OCI-LY3 (cell line): ENCODE results near the gene RHOT2.

Source experiments
- H2AFZ ChIP-seq: fragments of 200-600, 300-600 bp; shearing (Covaris generic); 2 replicates; pipeline ENCODE4 v1.6.0; 2014; ENCODE audit warnings: antibody characterized with exemption, low read depth, low read length
- H3K27ac ChIP-seq: fragments of 200-600, 300-600 bp; sonication (generic); 2 replicates; pipeline ENCODE4 v1.5.1; 2014; ENCODE audit warnings: mild to moderate bottlenecking, low read length, moderate library complexity, mixed read lengths
- H3K27me3 ChIP-seq: fragments of 200-600, 300-600 bp; sonication (generic); 2 replicates; pipeline ENCODE4 v1.6.1; 2014; ENCODE audit warnings: low read depth, low read length, mixed read lengths
- H3K36me3 ChIP-seq: fragments of 200-600, 300-600 bp; sonication (generic); replicated peaks from 2 replicates; pipeline ENCODE3; 2014; ENCODE audit warnings: low read depth, low read length, mixed read lengths
- H3K4me1 ChIP-seq: fragments of 300-600, 200-600 bp; sonication (generic); 2 replicates; pipeline ENCODE4 v1.6.1; 2014; ENCODE audit warnings: low read length, mixed read lengths
- H3K4me2 ChIP-seq: fragments of 200-600, 300-600 bp; sonication (generic); 2 replicates; pipeline ENCODE4 v1.6.1; 2014; ENCODE audit warnings: low read length, mixed read lengths
- H3K4me3 ChIP-seq: fragments of 300-600, 200-600 bp; sonication (generic); 2 replicates; pipeline ENCODE4 v1.5.1; 2014; ENCODE audit warnings: antibody characterized with exemption, mild to moderate bottlenecking, low read length, moderate library complexity
- H3K79me2 ChIP-seq: fragments of 300-600, 200-600 bp; shearing (Covaris generic); 2 replicates; pipeline ENCODE4 v1.6.1; 2014; ENCODE audit warnings: mild to moderate bottlenecking, low read length, mixed read lengths
- H3K9ac ChIP-seq: fragments of 300-600, 200-600 bp; shearing (Covaris generic); 2 replicates; pipeline ENCODE4 v1.6.0; 2014; ENCODE audit warnings: mild to moderate bottlenecking, low read length, moderate library complexity
- H3K9me3 ChIP-seq: fragments of 200-600, 300-600 bp; shearing (Covaris generic); 2 replicates; pipeline ENCODE4 v1.6.1; 2014; ENCODE audit warnings: low read length, mixed read lengths; ENCODE audit not compliant: insufficient read depth
- H4K20me1 ChIP-seq: fragments of 200-600, 300-600 bp; sonication (generic); 2 replicates; pipeline ENCODE4 v1.6.1; 2016; ENCODE audit warnings: low read length, mixed read lengths; ENCODE audit not compliant: insufficient read depth
- CTCF ChIP-seq: fragments of 200-600, 300-600 bp; sonication (generic); IDR thresholded peaks from 2 replicates; pipeline ENCODE4 v1.5.1; 2014; ENCODE audit warnings: antibody characterized with exemption, low read length, low read depth
- EZH2phosphoT487 ChIP-seq: fragments of 200-600 bp; shearing (Covaris generic); IDR thresholded peaks from 2 replicates; pipeline ENCODE4 v1.6.1; 2018; ENCODE audit warnings: antibody characterized with exemption, mixed run types, low read depth

Gene RHOT2

GRCh38 chr16:641326-642188 is 26.4 kb upstream of the RHOT2 start, which contains the start of gene MCRIP2:
Gene MCRIP2 (plus strand): TSS chr16:641828. CDS start chr16:641992, 164 bp downstream.
- H3K27ac ChIP-seq = peak within 1 kb of the TSS; percentile 55
- H3K4me1 ChIP-seq = peaks cover 19% of the 10 kb centered on the region
- H3K4me3 ChIP-seq = peak within 1 kb of the TSS; percentile 82
- H4K20me1 ChIP-seq = peaks cover 7% of the 10 kb centered on the region; the same call in 1 of the 2 replicates
- H2AFZ ChIP-seq = peak within 1 kb of the TSS; percentile 73; the same call in 1 of the 2 replicates
- no peaks in the 10 kb centered on the region for H3K9me3 ChIP-seq
- TF ChIP-seq EZH2phosphoT487 (no peak), CTCF (no peak)
- H3K36me3 ChIP-seq = peaks cover 3% of the 10 kb centered on the region
- no peaks in the 10 kb centered on the region for H3K27me3 ChIP-seq
- peaks cover 29% of the 10 kb centered on the region for H3K79me2 ChIP-seq
- peak within 1 kb of the TSS; percentile 95 for H3K4me2 ChIP-seq
- H3K9ac ChIP-seq = peak within 1 kb of the TSS; percentile 90

- Histone ChIP-seq H3K4me2 (peak overlapping the region; percentile 95), H3K27me3 (no peaks in the 10 kb centered on the region), H2AFZ (no peak overlapping the region), H3K79me2 (peaks cover 35% of the 10 kb centered on the region), H3K36me3 (peaks cover 3% of the 10 kb centered on the region), H3K27ac (peak overlapping the region; percentile 55), H3K9ac (peak overlapping the region; percentile 90), H3K4me3 (peak overlapping the region; percentile 82), H3K9me3 (no peaks in the 10 kb centered on the region), H4K20me1 (peaks cover 7% of the 10 kb centered on the region; the same call in 1 of the 2 replicates), H3K4me1 (peaks cover 17% of the 10 kb centered on the region)
- no peak for TF ChIP-seq EZH2phosphoT487
- TF ChIP-seq CTCF = no peak
Measured at GRCh38 chr16:642189-643049, 25.5 kb upstream of the RHOT2 start.

- Histone ChIP-seq H3K4me3 (peak overlapping the region; percentile 82), H3K36me3 (peaks cover 3% of the 10 kb centered on the region), H2AFZ (no peak overlapping the region), H3K79me2 (peaks cover 40% of the 10 kb centered on the region), H4K20me1 (peaks cover 7% of the 10 kb centered on the region; the same call in 1 of the 2 replicates), H3K9ac (peak overlapping the region; percentile 90), H3K4me2 (peak overlapping the region; percentile 95), H3K27ac (peak overlapping the region; percentile 55), H3K9me3 (no peaks in the 10 kb centered on the region), H3K27me3 (no peaks in the 10 kb centered on the region), H3K4me1 (peaks cover 21% of the 10 kb centered on the region)
- TF ChIP-seq CTCF = no peak
- TF ChIP-seq EZH2phosphoT487 = no peak
Measured at GRCh38 chr16:643050-643368, 24.9 kb upstream of the RHOT2 start.

- Histone ChIP-seq H3K79me2 (peaks cover 50% of the 10 kb centered on the region), H3K4me1 (peaks cover 12% of the 10 kb centered on the region), H3K27ac (no peak overlapping the region), H3K9me3 (no peaks in the 10 kb centered on the region), H3K9ac (no peak overlapping the region), H3K36me3 (peaks cover 3% of the 10 kb centered on the region), H3K27me3 (no peaks in the 10 kb centered on the region), H2AFZ (no peak overlapping the region), H3K4me3 (no peak overlapping the region), H4K20me1 (peaks cover 7% of the 10 kb centered on the region; the same call in 1 of the 2 replicates), H3K4me2 (no peak overlapping the region)
- no peak for TF ChIP-seq CTCF
Measured at GRCh38 chr16:644556-644955, 23.4 kb upstream of the RHOT2 start.
